Coronary artery (tissue), 2 donors: ENCODE measurements around the gene AAR2.

ENCODE experiments used
- DNase-seq: peaks from one replicate; pipeline ENCODE4 v3.0.0-alpha.2; 2017; ENCODE audit warnings: low spot score
- H3K27ac ChIP-seq, 2 donors: fragments of 200-600 bp; sonication (generic); one replicate each; pipeline ENCODE4 v1.5.1; 2016 to 2019
- H3K4me3 ChIP-seq: fragments of 200-600 bp; sonication (generic); 2 replicates; pipeline ENCODE4 v1.5.1; 2016; ENCODE audit warnings: mild to moderate bottlenecking, moderate library complexity
- TF ChIP-seq, protein P1 (sequence below): fragments of 200-600 bp; sonication (generic); IDR thresholded peaks from one replicate; pipeline ENCODE4 v1.5.1; 2019; ENCODE audit warnings: antibody characterized with exemption

AAR2 gene

DNA sequence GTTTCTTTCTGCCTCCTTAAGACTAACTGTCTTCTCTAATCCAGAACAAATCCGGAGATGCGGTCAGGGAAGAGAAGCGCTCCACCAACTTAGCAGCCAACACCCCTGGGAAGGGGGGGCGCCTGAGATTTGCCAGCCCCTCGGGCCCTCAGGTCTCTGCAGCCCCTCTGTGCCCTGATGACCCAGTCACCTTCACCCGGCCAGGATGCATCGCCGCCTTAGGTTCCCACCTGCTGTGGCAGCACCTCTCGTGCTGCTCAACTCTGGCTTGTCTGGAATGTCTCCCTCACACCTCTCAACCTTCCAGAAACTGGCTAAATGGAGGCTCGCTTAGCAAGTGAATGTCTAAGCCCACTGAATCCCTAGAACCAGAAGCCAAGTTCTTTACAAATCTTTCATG, 28.0 kb upstream of the AAR2 start:
- Histone ChIP-seq H3K4me3 (no peak overlapping the region), H3K27ac (no peak overlapping the region)
- TF ChIP-seq, protein P1, sequence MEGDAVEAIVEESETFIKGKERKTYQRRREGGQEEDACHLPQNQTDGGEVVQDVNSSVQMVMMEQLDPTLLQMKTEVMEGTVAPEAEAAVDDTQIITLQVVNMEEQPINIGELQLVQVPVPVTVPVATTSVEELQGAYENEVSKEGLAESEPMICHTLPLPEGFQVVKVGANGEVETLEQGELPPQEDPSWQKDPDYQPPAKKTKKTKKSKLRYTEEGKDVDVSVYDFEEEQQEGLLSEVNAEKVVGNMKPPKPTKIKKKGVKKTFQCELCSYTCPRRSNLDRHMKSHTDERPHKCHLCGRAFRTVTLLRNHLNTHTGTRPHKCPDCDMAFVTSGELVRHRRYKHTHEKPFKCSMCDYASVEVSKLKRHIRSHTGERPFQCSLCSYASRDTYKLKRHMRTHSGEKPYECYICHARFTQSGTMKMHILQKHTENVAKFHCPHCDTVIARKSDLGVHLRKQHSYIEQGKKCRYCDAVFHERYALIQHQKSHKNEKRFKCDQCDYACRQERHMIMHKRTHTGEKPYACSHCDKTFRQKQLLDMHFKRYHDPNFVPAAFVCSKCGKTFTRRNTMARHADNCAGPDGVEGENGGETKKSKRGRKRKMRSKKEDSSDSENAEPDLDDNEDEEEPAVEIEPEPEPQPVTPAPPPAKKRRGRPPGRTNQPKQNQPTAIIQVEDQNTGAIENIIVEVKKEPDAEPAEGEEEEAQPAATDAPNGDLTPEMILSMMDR, result no peak
- DNase-seq, result no peak

DNA sequence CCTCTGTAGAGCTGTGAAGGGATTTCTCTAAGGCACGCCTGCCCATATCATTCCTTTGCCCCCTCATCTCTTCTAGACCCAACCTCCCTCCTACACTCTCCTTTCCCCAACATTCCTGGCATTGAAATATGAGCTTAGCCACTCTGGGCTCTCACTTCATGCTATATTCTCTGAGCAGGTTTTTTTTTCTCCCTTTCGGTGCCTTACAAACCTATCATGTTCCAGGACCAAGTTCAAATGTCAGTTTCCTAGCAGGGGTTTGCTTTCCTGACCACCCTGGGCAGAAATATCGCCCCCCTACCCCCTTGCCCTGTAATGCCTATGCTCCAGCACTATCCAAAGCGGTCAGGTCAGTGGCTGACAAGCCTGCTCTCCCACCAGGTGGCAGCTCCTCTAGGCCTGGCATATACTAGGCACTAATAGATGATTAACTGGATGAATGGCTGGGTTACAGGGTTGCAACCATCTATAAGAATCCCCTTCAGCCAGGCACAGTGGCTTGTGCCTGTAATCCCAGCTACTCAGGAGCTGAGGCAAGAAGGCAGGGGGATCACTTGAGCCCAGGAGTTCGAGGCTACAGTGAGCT, 25.7 kb upstream of the AAR2 start:
- H3K4me3 ChIP-seq, result no peak overlapping the region
- no peak for DNase-seq
- H3K27ac ChIP-seq, result no peak overlapping the region
- TF ChIP-seq, protein P1, result no peak

DNA sequence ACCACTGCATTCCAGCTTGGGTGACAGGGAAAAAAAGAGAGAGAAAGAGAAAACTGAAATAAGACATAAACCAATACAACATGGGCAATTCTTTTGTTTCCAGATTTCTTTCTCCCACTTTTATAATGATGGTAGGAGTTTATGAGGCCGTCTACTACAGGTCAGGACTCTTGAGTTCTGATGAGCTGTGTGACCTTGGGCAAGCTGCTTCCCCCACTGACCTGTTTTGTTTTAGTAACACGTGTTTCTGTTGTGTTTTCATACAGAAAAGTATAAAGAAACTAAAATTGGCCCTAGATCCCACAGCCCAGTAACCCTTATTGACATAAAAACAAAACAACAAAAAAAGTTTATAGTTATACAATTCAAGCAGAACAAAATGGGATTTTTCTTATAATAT, 22.9 kb upstream of the AAR2 start:
- no peak overlapping the region for H3K4me3 ChIP-seq
- TF ChIP-seq, protein P1, result no peak
- no peak for DNase-seq
- no peak overlapping the region for H3K27ac ChIP-seq

DNA sequence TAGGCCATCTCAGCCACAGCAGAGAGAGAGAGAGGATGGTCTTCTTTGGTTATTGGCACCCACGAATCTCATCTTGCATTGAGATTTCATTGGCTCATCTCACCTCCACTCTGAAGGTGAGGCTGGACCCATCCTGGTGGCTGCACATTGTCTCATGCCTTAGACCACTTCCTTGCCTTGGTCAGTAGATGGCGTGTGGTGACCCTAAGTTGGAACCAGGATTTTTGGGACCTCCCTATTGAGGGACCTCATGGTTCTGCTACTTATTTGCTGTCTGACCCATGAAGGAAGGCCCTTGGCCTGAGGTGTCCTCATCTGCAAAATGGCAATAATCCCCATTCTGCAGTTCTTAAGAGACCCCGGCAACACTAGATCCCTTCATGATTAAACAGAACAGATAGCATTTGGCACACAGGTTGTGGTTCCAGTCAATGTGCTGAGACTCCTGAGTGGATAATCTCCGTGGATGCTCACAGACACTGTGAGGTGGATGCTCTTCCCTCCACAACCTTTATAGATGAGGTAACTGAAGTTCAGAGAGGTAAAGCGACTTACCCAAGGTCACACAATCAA, 21.5 kb upstream of the AAR2 start:
- Histone ChIP-seq H3K4me3 (no peak overlapping the region), H3K27ac (no peak overlapping the region)
- TF ChIP-seq, protein P1, result no peak
- no peak for DNase-seq

DNA sequence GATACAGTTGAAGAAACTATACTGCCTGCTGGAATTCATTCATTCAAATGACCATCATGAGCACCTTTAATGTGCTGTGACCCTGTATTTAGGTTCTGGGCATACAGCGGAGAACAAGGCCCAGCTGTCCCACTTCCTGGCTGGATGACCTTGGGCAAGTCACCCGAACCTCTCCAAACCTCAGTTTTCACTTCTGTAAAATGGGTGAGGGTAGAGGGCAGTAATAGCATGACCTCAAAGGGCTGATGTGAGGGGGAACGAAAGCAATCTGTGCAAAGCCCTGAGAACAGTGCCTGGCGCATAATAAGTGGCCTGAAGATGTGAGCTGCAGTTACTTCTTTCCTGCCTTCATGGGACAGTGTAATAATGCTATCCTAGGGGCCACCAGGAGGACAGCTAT, 20.5 kb upstream of the AAR2 start:
- no peak for DNase-seq
- Histone ChIP-seq H3K27ac (no peak overlapping the region), H3K4me3 (no peak overlapping the region)
- TF ChIP-seq, protein P1, result no peak

DNA sequence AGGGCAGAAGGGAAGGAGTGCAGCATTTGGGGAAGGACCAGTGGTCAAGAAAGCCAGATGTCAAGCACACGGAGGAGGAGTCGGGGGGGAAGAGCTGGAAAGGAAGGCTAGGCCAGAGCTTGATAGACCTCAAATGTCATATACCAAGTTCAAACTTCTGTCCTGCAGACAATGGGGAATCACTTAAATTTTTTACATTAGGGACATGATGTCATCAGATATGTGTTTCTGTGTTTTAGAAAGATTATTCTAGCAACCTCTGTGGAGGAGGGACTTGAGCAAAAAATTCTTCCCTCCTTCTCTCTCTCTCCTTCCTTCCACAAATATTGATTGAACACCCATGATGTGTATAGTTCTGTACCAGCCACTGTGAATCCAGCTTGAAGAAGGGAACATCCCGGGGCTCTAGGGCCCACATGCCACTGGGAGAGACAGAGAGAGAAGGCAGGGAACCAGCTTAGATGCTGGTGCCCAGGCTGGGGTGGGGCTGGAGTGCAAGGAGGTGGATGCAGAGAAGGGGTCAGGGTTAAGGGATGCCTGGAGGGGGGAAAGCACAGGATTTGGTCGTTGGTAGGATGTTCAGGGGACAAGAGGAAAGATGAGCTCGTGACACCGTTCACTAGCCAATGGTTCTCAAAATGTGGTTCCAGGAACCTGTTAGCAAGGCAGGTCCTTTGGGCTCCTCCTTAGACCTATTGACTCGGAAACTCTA, 19.8 kb upstream of the AAR2 start:
- DNase-seq, result no peak
- Histone ChIP-seq H3K27ac (no peak overlapping the region), H3K4me3 (no peak overlapping the region)
- TF ChIP-seq, protein P1, result no peak

DNA sequence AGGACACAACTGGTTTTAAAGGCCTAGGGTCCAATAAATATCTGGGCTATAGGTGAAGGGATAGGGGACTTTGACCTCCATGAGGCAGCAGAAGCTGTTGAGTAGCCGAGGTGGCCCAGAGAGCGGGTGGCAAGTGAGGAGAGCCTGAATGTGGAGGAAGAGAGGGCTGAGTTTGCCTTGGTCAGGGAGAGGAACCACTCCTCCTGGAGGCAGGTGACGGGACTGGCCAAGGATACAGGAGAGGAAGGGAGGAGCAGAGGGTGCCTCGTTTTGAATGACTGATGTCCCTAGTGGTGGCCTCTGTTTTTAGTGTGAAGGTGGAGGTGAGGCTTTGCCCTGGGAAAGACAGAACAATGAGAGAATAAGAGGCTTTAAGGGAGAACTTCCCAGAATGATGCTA, 19.1 kb upstream of the AAR2 start:
- Histone ChIP-seq H3K4me3 (no peak overlapping the region), H3K27ac (no peak overlapping the region)
- TF ChIP-seq, protein P1, result no peak
- no peak for DNase-seq
